Amygdala (tissue), 56 donors: ENCODE data around the gene ACMSD.

ENCODE experiments used
- DNase-seq, 56 donors: peaks; one replicate each; lab custom pipeline; 2025; lab: John Stamatoyannopoulos, UW

The ACMSD gene

GRCh38 chr2:134934641-134935040, 96.2 kb downstream of the ACMSD start:
- no peak for DNase-seq

- DNase-seq, result no peak
Measured at GRCh38 chr2:134936691-134937090, 98.3 kb downstream of the ACMSD start.

- no peak for DNase-seq
Measured at GRCh38 chr2:134943540-134943939, 105.1 kb downstream of the ACMSD start.

- DNase-seq, result no peak
Measured at GRCh38 chr2:134944975-134945374, 106.6 kb downstream of the ACMSD start.

- no peak for DNase-seq
Measured at GRCh38 chr2:134946073-134946472, 107.7 kb downstream of the ACMSD start.

- no peak for DNase-seq
Measured at GRCh38 chr2:134949981-134950708, 111.7 kb downstream of the ACMSD start.

- no peak for DNase-seq
Measured at GRCh38 chr2:134950886-134951285, 112.5 kb downstream of the ACMSD start.
